NT2/D1 (cell line): ENCODE results near the gene ANTXRL.
"Not testable (repeated sequence)": the region's sequence is repeated elsewhere in the genome, so short reads cannot be mapped to it uniquely, and the experiment has no call there.

Source experiments
- YY1 ChIP-seq: IDR thresholded peaks from 2 replicates; pipeline ENCODE4 v1.6.1; 2011; ENCODE audit not compliant: insufficient read length, insufficient read depth
- ZNF274 ChIP-seq: IDR thresholded peaks from 2 replicates; pipeline ENCODE4 v1.6.1; 2011; ENCODE audit warnings: mild to moderate bottlenecking, low read depth, low read length

GRCh38 chr10:46375406-46375805, 88.6 kb downstream of the ANTXRL start, which contains the start of gene ANXA8L1:
- not testable (repeated sequence) for TF ChIP-seq YY1, ZNF274
